Activated naive CD8-positive, alpha-beta T cell treated with anti-CD3 and anti-CD28 coated beads, Interleukin-2, amount 50 U/mL, for 16 hours (primary cell): ENCODE results near the gene RB1.

ENCODE experiments used
- DNase-seq: peaks from one replicate; pipeline ENCODE4 v3.0.0-alpha.2; 2020; ENCODE audit warnings: low read depth, low spot score

Gene RB1

DNA sequence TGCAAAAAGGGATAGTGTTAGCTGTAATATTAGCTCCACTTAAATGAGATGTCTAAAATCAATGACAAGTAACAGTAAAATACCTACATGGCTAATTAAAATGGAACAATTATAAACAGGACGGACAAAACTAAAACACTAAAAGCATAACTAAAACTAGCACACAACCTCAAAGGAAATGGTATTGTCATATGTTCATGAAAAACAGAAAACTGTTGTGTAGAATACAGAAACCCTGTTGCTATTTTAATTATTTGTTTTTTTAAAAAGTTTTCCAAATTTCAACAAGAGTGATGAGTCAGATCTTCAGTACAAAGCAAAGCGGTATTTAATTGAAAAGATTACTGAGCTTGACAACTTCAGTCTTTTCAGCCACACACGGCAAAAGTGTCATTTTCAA lies 225.2 kb downstream of the RB1 start:
- no peak for DNase-seq

GRCh38 chr13:48530833-48531232 lies 227.3 kb downstream of the RB1 start:
- no peak for DNase-seq
